ENCODE measurements around the gene CAPN5. TPM values are rescaled to one million over a fixed set of nuclear protein-coding genes. Genes with fewer than 3 reads are reported as not detected.
A peak's percentile ranks its signal among the peaks of the same experiment; 100 is the strongest.
"Not testable (repeated sequence)": the region's sequence is repeated elsewhere in the genome, so short reads cannot be mapped to it uniquely, and the experiment has no call there.

The CAPN5 gene
- 1 to 10 TPM; 9.5 to 9.9 TPM for total RNA-seq
- polyA plus RNA-seq, result 10 to 100 TPM in 1 of 3 donors, 1 to 10 TPM in 2; 6.2 to 13.1 (median 7.5) TPM
- total RNA-seq, result 1.2 to 22.1 (median 11.6) reads per million in 6 experiments

DNA sequence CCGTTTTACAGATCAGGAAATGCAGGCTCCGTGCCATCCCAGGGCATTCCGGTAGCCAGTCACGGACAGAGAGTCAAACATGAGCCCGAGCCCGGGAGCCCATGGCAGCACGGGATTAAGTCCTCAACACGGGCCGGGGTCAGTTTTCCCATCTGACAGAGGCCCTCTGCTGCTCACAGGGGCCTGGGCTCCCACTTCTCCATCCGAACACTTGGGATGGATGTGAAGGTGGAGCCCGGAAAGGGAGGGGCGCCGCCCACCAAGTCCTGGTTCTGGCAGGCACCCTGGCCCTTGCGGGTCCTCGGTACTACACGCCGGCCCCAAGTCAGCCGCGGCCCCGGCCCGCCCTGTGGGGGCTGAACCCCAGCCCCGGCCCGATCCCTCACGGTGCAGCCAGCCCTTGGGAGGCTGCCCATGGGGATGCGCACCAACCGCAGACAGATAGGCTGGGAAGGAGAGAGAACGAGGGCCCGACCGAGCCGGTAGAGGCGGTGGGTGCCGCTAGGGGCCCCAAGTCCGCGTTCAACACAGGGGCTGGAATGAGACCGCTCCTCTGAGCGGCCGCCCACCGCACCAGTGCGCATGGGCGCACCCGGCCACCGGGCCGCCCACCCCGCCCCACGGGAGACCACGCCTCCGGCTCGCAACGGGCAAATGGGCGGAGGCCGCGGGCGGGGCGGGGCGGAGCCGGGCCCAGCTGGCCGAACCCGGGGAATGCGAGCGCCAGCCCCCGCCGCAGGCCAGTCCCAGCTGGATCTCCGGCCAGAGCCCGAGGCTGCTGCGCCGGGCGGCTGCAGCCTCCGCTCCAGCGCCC lies at the start of gene CAPN5:
CAPN5 (plus strand) TSS at position 743 of the 814 bp plus-strand sequence. CDS start 17,916 bp downstream, outside the sequence.
- Mint-ChIP-seq H3K36me3 (no peaks in the 10 kb centered on the region), H3K4me1 (peaks cover 17 to 42% (median 31%) of the 10 kb centered on the region in 4 donors), H3K27me3 (no peaks in the 10 kb centered on the region), H3K27ac (peak within 1 kb of the TSS; percentile 59 to 94 (median 92)), H3K9me3 (peaks cover 0 to 4% (median 0%) of the 10 kb centered on the region in 9 donors), H3K4me3 (peak within 1 kb of the TSS; percentile 81 to 96 (median 90))
- ATAC-seq, result peak; percentile 84 to 90
- DNase-seq, result peak; percentile 80 to 96 (median 86)
- POLR2A ChIA-PET, result interaction anchor here (0.6 to 2.7 kb wide), 7 partner anchors 15 to 1089 kb away, joined by 3 to 25 read pairs (median 5); no protein-coding TSS in a partner anchor

DNA sequence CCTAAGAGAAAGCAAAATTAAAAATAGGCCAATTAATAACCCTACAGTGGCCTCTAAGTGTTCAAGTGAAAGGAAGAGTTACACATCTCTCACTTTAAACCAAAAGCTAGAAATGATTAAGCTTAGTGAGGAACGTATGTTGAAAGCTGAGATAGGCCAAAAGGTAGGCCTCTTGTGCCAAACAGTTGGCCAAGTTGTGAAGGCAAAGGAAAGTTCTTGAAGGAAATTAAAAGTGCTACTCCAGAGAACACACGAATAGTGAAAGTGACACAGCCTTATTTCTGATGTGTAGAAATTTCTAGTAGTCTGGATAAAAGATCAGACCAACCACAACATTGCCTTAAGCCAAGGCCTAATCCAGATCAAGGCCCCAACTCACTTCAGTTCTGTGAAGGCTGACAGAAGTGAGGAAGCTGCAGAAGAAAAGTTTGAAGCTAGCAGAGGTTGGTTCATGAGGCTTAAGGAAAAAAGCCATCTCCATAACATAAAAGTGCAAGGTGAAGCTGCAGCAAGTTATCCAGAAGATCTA lies 48.3 kb upstream of the CAPN5 start:
- ATAC-seq, H3K27me3 Mint-ChIP-seq, H3K4me1 Mint-ChIP-seq, H3K4me3 Mint-ChIP-seq, DNase-seq, H3K9me3 Mint-ChIP-seq, POLR2A ChIA-PET: not testable (repeated sequence)
- H3K27ac Mint-ChIP-seq, result peak overlapping the region in 3 of 10 donors; percentile 1 to 62 (median 19)
- peaks cover 0 to 23% (median 7%) of the 10 kb centered on the region in 3 donors for H3K36me3 Mint-ChIP-seq

DNA sequence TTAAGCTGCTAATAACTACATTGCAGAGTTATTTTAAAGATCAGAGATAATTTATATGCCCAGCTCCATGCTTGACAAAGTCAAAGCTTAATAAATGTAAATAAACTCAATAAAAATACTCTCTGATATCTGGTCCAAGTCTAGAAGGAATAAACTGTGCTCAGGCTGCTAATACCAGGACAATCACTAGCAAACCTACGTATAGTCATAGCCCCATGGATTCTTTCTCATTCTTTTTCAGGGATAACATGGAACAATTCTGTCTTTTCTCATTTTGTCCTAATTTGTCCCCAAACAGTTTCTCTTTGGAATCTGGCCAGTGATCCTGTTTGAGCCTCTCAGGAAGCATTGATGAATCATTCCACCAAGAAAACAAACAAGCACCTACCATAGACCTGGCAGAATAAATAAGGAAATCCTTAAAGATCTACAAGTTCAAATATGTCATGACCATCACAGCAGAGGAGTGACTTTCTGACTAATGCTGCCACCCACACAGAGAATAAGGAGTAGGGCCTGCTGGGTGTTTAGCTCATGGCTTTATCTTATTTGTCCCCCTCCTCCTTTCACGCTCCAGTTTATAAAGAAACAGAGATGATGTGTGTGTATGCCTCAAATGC lies 46.7 kb upstream of the CAPN5 start:
- POLR2A ChIA-PET, result no interaction called here
- H3K4me1 Mint-ChIP-seq, result peaks cover 0 to 6% (median 0%) of the 10 kb centered on the region in 4 donors
- no peaks in the 10 kb centered on the region for H3K27me3 Mint-ChIP-seq
- no peak overlapping the region for H3K4me3 Mint-ChIP-seq
- H3K36me3 Mint-ChIP-seq, result peaks cover 0 to 23% (median 7%) of the 10 kb centered on the region in 3 donors
- DNase-seq, result no peak
- H3K27ac Mint-ChIP-seq, result no peak overlapping the region
- ATAC-seq, result no peak
- H3K9me3 Mint-ChIP-seq, result no peaks in the 10 kb centered on the region

DNA sequence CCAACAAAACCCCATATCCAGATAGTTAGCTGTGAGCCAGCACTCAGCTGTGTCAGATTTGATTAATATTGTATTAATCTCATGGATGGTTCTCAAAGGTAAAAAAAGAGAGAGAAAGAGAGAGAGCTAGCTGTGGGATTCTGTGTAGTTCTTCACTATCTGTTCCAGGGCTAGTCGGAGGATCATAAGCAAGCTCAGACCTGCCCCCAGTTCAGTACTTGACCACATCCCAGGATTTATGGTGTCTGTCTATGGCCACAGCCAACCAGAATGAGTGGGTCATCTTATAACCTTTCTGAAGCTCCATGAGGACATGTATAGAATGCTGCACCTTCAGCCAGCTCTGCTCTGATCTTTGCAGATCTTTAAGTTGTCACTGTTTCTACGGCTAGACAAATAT lies 46.0 kb upstream of the CAPN5 start:
- H3K36me3 Mint-ChIP-seq, result peaks cover 0 to 23% (median 7%) of the 10 kb centered on the region in 3 donors
- no peaks in the 10 kb centered on the region for H3K27me3 Mint-ChIP-seq
- no peak overlapping the region for H3K4me3 Mint-ChIP-seq
- H3K4me1 Mint-ChIP-seq, result peaks cover 0 to 6% (median 0%) of the 10 kb centered on the region in 4 donors
- ATAC-seq, result no peak
- no peaks in the 10 kb centered on the region for H3K9me3 Mint-ChIP-seq
- no peak overlapping the region for H3K27ac Mint-ChIP-seq
- DNase-seq, result no peak
- POLR2A ChIA-PET, result no interaction called here

DNA sequence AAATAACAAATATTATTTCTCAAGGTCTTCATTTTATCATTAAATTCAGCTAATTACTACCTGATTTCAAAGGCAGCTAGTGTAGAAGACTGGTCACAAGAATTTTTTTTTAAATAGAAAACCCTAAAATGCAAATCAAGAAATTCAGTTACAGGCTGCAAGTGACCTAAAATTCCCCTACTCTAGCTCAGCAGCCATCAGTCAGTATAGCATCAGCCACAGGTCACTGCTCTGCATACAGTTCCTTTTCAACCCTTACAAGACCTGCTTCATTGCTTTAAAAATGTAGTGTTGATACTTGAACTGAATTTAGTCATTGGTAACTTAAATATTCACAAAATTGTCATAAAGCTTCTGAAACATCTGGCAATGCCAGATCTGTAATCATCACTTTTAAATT lies 42.0 kb upstream of the CAPN5 start:
- POLR2A ChIA-PET, result no interaction called here
- DNase-seq (no peak), ATAC-seq (no peak)
- Mint-ChIP-seq H3K9me3 (no peaks in the 10 kb centered on the region), H3K4me1 (no peaks in the 10 kb centered on the region), H3K27ac (peak overlapping the region in 1 of 10 donors; percentile 5), H3K4me3 (no peak overlapping the region), H3K36me3 (peaks cover 0 to 10% (median 5%) of the 10 kb centered on the region in 3 donors), H3K27me3 (peaks cover 7 to 18% (median 9%) of the 10 kb centered on the region in 5 donors)

DNA sequence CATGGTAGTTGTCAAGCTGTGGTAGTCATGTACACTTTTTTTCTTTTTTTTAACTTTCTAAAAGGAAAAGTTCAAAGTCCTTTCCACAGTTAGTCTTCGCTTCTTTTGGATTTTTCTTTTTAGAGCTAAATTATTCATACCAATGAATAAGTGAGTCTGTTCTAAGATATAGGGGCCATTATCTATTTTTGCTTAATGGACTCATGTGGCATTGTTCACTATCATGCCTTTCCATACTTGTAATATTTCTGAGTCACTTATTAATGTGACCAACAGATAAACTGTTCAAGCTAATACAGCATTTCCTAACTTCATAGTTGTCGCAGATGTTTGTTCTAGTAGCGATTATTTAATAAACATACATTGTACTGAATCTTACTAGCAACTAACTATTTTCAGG lies 40.5 kb upstream of the CAPN5 start:
- no peaks in the 10 kb centered on the region for H3K4me1 Mint-ChIP-seq

DNA sequence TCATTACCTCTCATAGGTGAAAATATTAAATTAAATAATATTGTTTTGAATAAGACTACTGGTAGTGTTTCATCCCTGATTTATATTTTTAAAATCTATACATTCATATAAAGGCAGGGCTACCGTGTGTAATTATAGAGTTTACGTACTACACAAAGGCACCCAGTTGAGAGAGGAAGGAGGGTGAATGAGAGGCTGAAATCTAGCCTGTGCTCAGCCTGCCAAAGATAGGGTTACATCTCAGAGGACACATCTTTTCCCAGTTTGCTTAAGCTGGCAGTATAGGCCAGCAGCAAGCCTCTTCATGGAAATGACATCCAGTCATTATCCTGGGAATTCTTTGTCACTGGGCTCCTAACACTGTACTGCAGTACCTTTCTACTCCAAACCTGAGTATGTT lies 40.0 kb upstream of the CAPN5 start:
- POLR2A ChIA-PET, result interaction anchor here (1.0 kb wide), 1 partner anchor 14 kb away, joined by 3 read pairs; no protein-coding TSS in a partner anchor
- no peak overlapping the region for H3K4me3 Mint-ChIP-seq

More for the DNA sequence above, 40.5 kb upstream of the CAPN5 start:
- Mint-ChIP-seq H3K4me3 (no peak overlapping the region), H3K27ac (no peak overlapping the region), H3K36me3 (peaks cover 0 to 3% (median 0%) of the 10 kb centered on the region in 3 donors), H3K27me3 (peaks cover 13 to 33% (median 22%) of the 10 kb centered on the region in 5 donors), H3K9me3 (no peaks in the 10 kb centered on the region)
- ATAC-seq (no peak), DNase-seq (no peak)
- POLR2A ChIA-PET, result interaction anchor here (1.0 kb wide), 1 partner anchor 15 kb away, joined by 3 read pairs; no protein-coding TSS in a partner anchor

DNA sequence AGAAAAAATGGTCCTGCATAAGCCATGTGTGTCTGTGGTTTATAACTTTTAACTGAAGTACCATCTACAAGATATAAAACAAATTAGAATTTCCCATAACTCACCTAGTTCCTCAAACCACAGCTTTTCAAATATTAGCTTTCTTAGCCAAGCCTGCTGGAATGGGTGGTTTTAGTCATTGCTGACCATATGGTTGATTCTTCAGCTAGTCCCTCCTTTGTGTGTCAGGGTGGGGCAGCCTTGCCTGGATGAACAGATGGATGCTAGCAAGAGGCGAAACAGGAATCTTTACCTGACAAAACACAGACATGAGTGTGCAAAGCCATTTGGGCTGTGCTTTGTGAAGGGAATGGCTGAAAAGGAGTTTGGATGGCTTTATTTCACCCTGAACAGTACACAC lies 39.5 kb upstream of the CAPN5 start:
- no peaks in the 10 kb centered on the region for H3K9me3 Mint-ChIP-seq

More for the DNA sequence above, 40.0 kb upstream of the CAPN5 start:
- ATAC-seq, result no peak
- H3K27ac Mint-ChIP-seq, result no peak overlapping the region
- H3K9me3 Mint-ChIP-seq, result no peaks in the 10 kb centered on the region
- peaks cover 15 to 37% (median 25%) of the 10 kb centered on the region in 5 donors for H3K27me3 Mint-ChIP-seq
- H3K4me1 Mint-ChIP-seq, result no peaks in the 10 kb centered on the region
- H3K36me3 Mint-ChIP-seq, result peaks cover 0 to 3% (median 0%) of the 10 kb centered on the region in 3 donors
- DNase-seq, result no peak

DNA sequence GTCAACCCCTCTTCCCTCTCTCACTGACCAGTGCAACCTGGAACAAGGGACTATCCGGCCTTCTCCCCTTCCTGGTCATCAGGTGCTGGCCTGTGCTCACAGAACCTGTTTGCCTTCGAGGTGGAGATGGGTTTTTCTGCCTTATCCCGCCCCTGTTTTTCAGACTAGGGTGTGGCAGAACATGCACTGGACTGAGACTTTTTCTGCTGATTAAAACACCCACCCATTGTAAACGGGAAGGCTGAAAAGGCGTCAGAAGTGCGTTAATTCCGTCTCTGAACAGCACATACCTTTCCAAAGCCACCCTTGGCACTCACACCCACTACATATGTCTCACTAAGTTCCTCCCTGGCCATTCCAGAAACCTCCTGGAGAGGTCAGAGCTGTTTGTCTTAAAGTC lies 36.9 kb upstream of the CAPN5 start:
- Mint-ChIP-seq H3K4me1 (no peaks in the 10 kb centered on the region), H3K27me3 (peaks cover 15 to 37% (median 25%) of the 10 kb centered on the region in 5 donors), H3K4me3 (no peak overlapping the region), H3K27ac (no peak overlapping the region), H3K36me3 (no peaks in the 10 kb centered on the region), H3K9me3 (no peaks in the 10 kb centered on the region)
- POLR2A ChIA-PET, result no interaction called here
- DNase-seq, result no peak
- ATAC-seq, result no peak

More for the DNA sequence above, 39.5 kb upstream of the CAPN5 start:
- POLR2A ChIA-PET, result no interaction called here
- H3K4me1 Mint-ChIP-seq, result no peaks in the 10 kb centered on the region
- no peak for ATAC-seq
- peaks cover 15 to 37% (median 25%) of the 10 kb centered on the region in 5 donors for H3K27me3 Mint-ChIP-seq
- H3K4me3 Mint-ChIP-seq, result no peak overlapping the region
- H3K36me3 Mint-ChIP-seq, result peaks cover 0 to 3% (median 0%) of the 10 kb centered on the region in 3 donors
- DNase-seq, result no peak
- H3K27ac Mint-ChIP-seq, result peak overlapping the region in 1 of 10 donors; percentile 15

DNA sequence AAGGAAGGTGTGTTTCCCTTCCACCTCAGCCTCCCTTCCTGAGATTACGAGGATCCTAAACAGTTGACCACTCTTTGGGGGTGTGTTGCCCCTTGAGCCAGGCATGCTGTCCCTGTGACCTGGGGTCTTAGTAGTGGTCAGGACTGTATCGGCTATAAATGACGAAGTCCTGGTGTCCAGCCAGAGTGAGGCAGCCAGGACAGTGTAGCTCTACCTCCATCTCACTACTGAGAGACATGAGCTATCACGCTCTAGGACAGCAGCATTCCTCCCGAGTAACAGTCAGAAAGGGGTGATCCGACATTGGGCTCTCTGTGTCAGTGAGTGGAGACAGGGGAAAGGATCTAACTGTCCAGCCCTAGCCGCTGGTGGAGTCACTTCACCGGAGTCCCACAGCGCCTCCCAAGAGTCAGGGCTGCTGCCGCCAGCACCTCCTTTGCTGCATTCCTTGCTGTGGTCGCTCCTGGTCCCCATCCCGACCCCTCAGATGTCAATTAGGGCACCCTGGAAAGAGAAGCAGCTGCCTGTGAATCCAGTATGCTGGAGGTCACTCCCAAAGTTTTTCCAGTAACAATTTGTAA lies 35.8 kb upstream of the CAPN5 start:
- no peak for DNase-seq
- Mint-ChIP-seq H3K4me3 (no peak overlapping the region), H3K4me1 (no peaks in the 10 kb centered on the region), H3K27ac (no peak overlapping the region), H3K27me3 (peaks cover 15 to 39% (median 25%) of the 10 kb centered on the region in 5 donors), H3K36me3 (no peaks in the 10 kb centered on the region), H3K9me3 (no peaks in the 10 kb centered on the region)
- POLR2A ChIA-PET, result no interaction called here
- no peak for ATAC-seq

DNA sequence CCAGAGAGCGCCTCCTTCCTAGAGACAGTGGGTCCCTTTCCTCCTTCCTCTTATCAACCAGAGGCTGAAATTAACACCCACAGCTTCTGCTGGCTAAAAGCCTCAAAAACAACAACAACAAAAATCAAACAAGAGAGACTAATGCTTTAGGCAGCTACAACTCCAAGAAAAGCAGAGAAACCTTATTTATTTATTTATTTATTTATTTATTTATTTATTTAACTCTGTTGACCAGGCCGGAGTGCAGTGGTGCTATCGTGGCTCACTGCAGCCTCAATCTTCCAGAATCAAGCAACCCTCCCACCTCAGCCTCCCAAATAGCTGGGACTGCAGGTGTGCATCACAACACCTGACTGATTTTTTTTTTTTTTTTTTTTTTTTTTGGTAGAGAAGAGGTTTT lies 35.2 kb upstream of the CAPN5 start:
- H3K27ac Mint-ChIP-seq, result no peak overlapping the region
- ATAC-seq (no peak), DNase-seq (no peak)
- no peaks in the 10 kb centered on the region for H3K4me1 Mint-ChIP-seq
- H3K4me3 Mint-ChIP-seq, result no peak overlapping the region
- POLR2A ChIA-PET, result no interaction called here
- no peaks in the 10 kb centered on the region for H3K36me3 Mint-ChIP-seq
- H3K9me3 Mint-ChIP-seq, result no peaks in the 10 kb centered on the region
- peaks cover 17 to 46% (median 28%) of the 10 kb centered on the region in 5 donors for H3K27me3 Mint-ChIP-seq

DNA sequence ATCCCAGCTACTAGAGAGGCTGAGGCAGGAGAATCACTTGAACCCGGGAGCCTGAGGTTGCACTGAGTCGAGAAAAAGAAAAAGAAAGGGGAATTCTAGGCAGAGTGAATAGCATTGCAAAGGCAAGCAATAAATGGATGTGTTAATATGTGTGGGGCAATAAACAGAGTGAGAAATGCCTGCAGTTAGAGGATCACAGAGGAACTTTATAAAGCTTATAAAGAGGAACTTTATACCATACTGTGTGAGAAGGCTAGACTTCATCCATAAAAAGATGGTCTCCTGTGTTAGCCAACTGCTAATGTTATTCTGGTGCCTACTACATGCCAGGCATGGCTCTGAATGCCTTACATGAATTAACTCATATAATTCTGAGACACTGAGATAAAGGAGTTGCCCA lies 31.7 kb upstream of the CAPN5 start:
- Mint-ChIP-seq H3K36me3 (no peaks in the 10 kb centered on the region), H3K4me1 (peaks cover 4 to 9% (median 9%) of the 10 kb centered on the region in 4 donors), H3K27me3 (peaks cover 26 to 54% (median 42%) of the 10 kb centered on the region in 5 donors), H3K4me3 (no peak overlapping the region), H3K9me3 (peaks cover 0 to 2% (median 0%) of the 10 kb centered on the region in 9 donors), H3K27ac (no peak overlapping the region)
- DNase-seq (no peak), ATAC-seq (no peak)
- POLR2A ChIA-PET, result no interaction called here

Measured in naive thymus-derived CD8-positive, alpha-beta T cell (primary cell).